Hepatic stellate cell (primary cell): Measurements from ENCODE around the gene ZNF358.
"Not testable (repeated sequence)": the region's sequence is repeated elsewhere in the genome, so short reads cannot be mapped to it uniquely, and the experiment has no call there.

Experiments used
- DNase-seq: peaks from one replicate; pipeline ENCODE4 v3.0.0; 2011; ENCODE audit warnings: low spot score

ZNF358 gene

DNA sequence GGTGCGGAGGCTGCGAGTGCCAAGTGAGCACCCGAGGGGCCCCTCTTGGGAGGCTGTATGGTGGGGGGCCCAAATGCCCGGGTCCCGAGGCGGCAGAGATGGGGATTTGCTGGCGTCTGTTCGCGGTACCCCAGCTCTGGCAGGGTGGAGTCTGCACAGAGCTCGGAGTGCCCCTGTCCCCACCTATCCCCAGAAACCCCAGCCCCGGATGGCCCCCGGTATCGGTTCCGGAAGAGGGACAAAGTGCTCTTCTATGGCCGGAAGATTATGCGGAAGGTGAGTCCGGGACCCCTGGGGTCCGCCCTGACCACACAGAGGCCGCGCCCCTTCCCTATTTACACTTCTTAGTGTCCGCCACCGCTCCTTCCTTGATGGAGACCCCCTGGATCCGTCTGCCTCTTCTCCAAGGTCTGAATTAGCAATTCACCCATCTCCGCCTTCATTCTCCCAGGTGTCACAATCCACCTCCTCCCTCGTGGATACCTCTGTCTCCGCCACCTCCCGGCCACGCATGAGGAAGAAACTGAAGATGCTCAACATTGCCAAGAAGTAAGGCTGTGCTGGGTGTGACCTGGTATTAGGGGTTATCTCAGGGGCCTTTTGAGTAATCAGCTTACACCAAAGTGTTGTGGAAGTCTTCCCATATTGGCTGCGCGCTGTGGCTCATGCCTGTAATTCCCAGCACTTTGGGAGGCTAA, 20.2 kb downstream of the ZNF358 start:
- no peak for DNase-seq

DNA sequence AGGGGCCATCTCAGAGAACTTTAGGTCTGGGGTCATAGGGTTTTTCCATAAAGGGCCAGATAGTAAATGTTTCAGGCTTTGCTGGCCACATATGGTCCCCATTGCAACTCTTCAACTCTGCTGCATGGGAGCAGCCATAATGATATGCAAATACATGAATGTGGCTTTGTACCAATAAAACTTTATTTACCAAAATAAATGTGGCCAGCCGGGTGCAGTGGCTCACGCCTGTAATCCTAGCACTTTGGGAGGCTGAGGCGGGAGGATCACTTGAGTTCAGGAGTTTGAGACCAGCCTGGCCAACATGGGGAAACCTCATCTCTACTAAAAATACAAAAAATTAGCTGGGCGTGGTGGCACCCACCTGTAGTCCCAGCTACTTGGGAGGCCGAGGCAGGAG, 23.1 kb downstream of the ZNF358 start:
- DNase-seq = not testable (repeated sequence)

DNA sequence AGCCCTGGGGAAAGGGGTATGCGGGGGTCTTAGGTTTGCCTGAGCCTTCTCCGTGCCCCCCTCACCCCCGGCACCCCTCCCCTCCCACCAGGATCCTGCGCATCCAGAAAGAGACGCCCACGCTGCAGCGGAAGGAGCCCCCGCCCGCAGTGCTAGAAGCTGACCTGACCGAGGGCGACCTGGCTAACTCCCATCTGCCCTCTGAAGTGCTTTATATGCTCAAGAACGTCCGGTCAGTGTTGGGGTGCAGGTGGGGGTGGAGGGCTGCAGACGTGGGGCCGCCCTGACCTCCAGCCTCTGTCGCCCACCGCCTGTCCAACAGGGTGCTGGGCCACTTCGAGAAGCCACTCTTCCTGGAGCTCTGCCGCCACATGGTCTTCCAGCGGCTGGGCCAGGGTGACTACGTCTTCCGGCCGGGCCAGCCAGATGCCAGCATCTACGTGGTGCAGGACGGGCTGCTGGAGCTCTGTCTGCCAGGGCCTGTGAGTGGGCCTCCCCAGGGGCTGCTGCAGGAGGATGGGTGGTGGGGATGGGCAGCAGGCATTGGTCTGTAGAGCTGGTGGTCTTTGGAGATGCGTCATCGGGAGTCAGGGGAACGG, 24.0 kb downstream of the ZNF358 start:
- no peak for DNase-seq

DNA sequence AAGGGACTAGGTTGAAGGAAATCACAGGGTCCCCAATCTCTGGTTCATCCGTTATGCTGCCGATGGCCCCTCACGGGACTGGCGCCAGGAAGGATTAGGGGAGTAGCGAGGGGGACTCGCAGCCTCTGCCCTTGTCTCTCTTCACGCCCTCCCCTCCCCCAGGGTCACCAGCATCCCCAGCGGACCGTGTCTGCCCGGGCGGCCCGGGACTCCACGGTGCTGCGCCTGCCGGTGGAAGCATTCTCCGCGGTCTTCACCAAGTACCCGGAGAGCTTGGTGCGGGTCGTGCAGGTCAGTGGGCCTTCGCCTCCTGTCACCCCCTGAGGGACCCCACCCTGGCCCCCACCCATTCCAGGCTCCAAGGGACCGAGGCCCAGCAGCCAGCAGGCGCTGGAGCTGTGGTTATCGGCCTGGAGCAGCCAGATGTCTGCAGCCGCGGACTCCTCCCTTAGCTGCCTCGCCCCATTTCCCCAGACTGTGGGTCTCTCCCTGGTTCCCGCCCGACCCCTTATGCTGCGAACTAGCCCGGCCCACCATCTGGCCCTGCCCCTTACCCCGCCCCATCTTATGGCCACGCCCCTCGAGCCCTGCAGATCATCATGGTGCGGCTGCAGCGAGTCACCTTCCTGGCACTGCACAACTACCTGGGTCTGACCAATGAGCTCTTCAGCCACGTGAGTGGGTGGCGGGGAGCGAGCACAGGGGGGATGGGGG, 25.0 kb downstream of the ZNF358 start:
- no peak for DNase-seq

DNA sequence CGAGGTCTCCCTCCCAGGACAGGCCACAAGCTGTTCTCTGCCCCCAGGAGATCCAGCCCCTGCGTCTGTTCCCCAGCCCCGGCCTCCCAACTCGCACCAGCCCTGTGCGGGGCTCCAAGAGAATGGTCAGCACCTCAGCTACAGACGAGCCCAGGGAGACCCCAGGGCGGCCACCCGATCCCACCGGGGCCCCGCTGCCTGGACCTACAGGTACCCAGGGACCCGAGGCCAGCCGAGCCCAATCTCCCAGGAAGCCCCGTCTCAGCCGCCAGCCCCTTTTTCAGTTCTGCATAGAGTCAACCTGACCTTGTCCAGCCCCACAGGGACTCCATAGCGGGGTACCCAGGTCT, 25.5 kb downstream of the ZNF358 start:
- DNase-seq = no peak

DNA sequence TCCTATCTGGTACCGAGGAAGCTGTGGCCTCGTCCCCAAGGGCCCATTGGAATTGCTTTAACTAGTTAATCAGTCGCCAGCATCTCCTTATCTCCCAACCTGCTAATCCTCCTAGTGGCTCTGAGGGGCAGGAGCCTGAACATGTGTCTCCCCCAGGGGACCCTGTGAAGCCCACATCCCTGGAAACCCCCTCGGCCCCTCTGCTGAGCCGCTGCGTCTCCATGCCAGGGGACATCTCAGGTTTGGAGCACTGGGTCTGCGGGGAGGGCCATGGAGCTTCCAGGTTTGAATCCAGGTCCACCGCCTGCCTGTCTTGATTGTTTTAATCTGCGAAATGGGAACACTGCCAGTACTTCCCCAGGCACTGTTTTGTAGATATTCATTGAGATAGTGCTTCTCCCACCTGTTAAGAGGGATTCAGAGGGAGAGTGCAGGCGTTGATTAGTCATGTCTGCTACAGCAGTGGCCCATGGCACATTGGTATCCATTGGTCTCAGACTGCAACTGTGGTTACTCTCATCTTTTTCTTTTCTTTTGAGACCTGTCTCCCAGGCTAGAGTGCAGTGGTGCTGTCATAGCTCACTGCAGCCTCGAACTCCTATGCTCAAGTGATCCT, 26.0 kb downstream of the ZNF358 start:
- no peak for DNase-seq

DNA sequence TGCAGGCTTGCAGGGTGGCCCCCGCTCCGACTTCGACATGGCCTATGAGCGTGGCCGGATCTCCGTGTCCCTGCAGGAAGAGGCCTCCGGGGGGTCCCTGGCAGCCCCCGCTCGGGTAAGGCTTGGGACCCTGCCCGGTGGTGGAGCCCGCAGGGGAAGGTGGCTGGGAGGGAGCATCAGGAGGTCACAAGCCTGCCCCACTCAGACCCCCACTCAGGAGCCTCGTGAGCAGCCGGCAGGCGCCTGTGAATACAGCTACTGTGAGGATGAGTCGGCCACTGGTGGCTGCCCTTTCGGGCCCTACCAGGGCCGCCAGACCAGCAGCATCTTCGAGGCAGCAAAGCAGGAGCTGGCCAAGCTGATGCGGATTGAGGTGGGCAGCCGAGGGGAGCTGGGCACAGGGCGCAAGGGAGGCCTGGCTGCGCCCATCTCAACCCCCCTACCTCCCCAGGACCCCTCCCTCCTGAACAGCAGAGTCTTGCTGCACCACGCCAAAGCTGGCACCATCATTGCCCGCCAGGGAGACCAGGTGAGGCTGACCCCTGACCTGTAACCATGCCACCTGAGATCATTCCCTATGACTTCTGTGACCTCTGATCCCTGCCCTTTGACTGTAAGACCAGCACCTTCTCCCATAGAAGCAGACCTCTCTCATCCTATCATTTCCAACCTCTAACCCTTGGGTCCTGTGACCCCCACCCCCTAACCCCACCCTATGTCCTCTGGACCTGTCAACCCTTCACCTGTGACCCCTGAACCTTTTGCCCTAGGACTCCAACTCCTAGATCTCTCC, 26.8 kb downstream of the ZNF358 start:
- DNase-seq = no peak

DNA sequence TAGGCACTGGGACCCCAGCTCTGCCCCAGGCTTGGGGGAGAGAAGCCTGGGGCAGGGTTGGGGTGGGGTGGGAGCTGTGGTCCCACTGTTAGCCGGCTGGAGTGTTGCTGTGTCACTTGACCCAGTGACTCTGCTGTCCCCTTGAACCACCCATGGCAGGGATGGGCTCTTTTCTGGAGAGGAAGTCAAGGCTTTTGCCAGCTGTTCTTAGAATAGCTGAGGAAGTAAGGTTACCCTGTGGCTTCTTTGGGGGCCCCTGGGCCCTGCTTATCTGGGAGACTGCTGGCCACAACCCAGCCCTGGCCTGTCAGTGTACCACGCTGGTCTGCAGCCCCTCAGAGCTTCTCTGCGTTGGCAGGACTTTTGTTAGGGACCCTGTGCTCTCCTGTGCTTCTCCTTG, 28.7 kb downstream of the ZNF358 start:
- no peak for DNase-seq

DNA sequence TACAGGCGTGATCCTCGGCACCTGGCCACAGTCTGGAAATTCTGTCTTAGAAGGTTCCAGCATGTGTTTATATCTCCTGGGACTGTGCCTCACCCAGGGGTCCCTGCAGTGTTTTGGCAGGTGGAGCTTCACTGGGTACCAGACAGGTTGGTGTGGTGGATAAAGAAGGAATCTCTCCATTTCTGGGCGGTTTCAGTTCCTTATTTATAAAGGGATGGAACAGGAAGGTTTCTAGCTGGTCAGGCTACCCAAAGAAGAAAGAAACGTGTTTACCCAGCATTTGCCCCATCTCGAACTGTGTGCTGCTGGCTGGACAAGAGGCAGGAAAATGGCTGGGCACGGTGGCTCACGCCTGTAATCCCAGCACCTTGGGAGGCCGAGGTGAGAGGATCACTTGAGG, 29.4 kb downstream of the ZNF358 start:
- no peak for DNase-seq

DNA sequence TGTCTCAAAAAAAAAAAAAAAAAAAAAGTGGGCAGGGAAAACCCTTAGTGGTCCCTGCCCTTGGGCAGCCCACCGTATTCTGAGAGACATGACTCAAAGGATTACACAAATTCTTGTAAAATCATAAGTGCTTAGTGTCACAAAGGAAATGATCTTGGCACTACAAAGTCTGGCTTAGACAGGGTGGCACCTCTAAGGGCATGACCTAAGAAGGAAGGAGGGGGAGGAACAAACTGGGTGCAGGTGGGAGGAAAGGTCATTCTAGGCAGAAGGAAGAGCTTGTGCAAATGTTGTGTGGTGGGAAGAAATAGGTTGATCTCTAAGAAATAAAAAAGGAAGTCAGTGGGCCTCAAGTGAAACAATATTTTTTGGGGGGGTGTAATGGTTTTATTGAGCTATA, 30.0 kb downstream of the ZNF358 start:
- no peak for DNase-seq

DNA sequence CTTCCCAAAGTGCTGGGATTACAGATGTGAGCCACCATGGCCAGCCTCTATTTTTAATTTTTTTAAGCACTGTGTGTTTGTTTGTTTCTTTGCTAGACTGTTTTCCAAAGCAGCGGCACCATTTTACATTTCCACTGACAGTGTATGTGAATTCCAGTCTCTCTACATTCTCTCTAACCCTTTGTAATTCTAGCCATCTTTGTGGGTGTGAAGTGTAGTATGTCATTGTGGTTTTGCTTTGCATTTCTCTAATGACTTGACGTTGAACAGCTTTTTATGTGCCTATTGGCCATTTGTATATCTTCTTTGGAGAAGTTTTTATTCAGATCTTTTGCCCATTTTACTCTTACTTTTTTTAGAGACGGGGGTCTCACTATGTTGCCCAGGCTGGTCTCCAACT, 31.3 kb downstream of the ZNF358 start:
- DNase-seq = no peak

DNA sequence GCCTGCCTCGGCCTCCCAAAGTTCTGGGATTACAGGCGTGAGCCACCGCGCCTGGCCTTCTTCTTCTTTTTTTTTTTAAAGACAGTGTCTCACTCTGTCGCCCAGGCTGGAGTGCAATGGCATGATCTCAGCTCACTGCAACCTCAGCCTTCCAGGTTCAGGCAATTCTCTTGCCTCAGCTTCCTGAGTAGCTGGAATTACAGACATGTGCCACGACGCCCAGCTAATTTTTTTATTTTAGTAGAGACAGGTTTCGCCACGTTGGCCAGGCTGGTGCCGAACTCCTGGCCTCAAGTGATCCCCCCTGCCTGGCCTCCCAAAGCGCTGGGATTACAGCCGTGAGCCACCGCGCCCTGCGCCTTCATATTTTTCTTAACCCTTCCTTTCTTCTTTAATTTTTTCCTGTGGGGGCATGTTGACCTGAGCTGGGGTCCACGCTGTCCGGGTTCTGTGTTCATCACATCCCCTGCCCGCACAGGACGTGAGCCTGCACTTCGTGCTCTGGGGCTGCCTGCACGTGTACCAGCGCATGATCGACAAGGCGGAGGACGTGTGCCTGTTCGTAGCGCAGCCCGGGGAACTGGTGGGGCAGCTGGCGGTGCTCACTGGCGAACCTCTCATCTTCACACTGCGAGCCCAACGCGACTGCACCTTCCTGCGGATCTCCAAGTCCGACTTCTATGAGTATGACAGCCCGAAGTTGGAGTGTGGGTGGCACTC, 33.7 kb downstream of the ZNF358 start:
- no peak for DNase-seq

DNA sequence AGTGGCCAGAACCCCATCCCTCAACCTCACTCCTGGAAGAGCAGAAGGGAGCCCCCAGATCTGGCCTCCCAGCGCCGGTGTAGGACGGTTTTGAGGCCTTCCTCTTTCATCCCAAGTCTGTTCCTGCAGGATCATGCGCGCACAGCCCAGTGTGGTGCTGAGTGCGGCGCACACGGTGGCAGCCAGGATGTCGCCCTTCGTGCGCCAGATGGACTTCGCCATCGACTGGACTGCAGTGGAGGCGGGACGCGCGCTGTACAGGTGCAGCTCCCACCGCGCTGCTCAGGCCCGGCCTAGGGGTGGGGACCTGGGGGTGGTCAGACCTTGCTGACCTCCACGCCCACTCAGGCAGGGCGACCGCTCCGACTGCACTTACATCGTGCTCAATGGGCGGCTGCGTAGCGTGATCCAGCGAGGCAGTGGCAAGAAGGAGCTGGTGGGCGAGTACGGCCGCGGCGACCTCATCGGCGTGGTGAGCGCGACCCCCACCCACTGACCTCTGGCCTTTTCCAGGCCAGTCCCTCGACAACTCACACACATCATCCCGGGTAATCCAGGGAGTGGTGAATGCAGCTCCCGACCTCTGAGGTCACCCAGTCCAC, 34.4 kb downstream of the ZNF358 start:
- no peak for DNase-seq

DNA sequence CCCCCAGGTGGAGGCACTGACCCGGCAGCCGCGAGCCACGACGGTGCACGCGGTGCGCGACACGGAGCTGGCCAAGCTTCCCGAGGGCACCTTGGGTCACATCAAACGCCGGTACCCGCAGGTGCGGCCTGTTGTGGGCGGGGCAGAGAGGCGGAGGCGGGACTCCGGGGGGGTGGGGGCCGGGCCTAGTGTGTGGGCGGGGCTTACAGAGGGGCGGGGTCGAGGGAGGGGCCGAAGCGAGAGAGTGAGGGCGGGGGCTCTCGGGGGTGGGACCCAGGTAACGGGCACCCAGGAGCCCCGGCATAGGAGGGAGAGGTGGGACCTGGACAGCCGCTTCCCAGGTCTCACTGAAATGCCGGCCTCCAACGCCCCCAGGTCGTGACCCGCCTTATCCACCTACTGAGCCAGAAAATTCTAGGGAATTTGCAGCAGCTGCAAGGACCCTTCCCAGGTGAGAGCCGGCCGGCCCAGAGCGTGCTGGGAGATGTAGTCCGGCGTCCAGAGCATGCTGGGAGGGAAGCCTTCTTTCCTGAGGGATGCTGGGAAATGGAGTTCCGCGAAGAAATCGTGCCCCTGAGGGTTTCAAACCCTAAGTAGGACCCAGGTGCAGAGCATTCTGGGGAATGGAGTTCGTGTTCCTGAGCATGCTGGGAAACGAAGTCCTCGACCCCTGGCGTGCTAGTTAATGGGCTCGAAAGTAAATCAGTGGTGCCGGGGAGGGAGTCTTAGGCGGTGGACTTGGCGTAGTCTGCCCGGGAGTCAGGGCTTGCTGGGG, 35.3 kb downstream of the ZNF358 start:
- peak; percentile 46 for DNase-seq

DNA sequence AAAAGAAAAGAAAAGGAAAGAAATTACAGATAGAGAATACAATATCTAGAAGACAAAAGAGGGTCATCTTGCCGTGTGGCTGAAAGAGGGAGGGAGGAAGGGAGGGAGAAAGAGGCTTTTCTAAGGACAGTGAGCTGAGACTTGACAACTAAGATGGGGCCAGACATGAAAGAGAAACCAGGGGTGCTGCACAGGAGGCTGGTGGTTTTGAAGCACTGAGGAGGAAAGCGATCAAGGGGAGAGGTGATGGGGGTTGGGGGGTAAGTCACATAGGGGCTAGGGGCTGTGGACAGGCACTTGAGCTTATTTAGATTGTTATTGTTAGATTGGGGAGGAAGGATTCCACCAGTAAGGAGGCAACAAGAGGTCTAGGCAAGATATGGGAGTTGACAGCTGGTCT, 36.9 kb downstream of the ZNF358 start:
- no peak for DNase-seq

DNA sequence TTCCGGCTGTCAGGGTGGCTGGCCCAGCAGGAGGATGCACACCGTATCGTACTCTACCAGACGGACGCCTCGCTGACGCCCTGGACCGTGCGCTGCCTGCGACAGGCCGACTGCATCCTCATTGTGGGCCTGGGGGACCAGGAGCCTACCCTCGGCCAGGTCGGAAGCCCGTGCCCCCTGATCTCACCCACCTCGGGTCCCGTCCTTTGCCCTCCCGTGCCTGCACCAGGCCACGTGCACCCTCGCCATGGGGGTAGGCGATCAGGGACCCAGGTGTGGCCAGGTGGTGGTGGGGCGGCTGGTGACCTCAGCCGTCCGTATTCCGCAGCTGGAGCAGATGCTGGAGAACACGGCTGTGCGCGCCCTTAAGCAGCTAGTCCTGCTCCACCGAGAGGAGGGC, 38.7 kb downstream of the ZNF358 start:
- no peak for DNase-seq

DNA sequence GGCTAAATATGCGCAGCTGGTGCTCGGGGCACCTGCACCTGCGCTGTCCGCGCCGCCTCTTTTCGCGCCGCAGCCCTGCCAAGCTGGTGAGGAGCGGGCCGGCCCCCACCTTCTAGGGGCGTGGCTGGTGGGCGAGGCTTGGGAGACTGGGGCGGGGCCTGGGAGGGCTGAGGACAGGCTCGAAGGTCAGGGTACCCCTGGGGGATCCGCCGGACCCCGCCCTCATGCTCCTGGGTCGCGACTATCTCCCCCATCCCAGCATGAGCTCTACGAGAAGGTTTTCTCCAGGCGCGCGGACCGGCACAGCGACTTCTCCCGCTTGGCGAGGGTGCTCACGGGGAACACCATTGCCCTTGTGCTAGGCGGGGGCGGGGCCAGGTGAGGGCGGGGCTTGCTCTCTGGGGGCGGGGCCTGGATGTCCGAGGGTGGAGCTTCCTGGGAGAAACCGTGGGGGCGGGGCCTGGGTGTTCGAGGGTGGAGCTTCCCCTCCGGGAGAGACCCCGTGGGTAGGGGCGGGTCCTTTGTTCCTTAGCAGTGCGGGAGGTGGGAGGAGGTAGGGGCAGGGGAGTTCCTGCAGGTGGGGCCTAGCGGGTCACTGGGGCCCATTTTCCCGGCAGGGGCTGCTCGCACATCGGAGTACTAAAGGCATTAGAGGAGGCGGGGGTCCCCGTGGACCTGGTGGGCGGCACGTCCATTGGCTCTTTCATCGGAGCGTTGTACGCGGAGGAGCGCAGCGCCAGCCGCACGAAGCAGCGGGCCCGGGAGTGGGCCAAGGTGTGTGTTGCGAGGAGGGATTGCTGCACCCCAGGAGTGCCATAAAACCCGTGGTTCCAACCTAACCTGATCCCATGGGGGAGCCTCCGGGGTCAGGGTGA, 39.3 kb downstream of the ZNF358 start:
- DNase-seq = peak; percentile 54

DNA sequence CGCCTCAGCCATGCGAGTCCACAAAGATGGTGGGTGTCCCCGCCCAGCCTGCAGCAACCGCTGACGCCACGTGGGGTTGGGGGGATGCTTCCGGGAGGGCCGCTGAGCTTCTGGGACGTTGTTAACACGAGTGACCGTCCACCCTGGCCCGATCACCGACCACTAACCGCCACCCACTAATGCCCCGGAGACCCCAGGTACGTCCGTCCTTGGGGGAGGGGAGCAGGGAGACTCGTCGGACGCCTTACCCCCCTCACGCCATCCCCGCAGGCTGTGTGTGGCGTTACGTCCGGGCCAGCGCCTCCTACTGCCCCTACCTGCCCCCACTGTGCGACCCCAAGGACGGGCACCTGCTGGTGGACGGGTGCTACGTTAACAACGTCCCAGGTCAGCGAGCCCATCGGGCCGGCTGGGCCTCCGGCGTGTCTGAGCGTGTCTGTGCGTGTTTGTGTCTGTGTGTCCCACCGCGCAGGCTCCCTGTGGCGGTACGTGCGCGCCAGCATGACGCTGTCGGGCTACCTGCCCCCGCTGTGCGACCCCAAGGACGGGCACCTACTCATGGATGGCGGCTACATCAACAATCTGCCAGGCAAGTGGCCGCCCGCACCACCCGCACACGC, 40.9 kb downstream of the ZNF358 start:
- no peak for DNase-seq

DNA sequence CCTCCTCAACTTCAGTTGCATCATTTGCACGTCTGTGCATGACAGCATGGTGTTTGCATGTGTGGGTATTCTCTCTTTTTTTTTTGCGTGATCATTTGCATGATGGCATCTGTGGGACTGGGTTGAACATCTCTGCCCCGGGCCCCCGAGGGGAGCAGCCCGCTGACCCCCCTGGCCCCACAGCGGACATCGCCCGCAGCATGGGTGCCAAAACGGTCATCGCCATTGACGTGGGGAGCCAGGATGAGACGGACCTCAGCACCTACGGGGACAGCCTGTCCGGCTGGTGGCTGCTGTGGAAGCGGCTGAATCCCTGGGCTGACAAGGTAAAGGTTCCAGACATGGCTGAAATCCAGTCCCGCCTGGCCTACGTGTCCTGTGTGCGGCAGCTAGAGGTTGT, 42.8 kb downstream of the ZNF358 start:
- no peak for DNase-seq
